ENCODE data around the gene CCDC177.

Gene CCDC177

GRCh38 chr14:69567563-69567962 is 7.1 kb downstream of the CCDC177 start:
- TF ChIP-seq CTCF (IDR thresholded peaks at IDR 0.05; ENCODE audit: borderline replicate concordance, insufficient read depth, low read depth, low read length) = no peak
- H3K4me3 ChIP-seq (ENCODE audit: low read depth, low read length) = no peak overlapping the region

GRCh38 chr14:69561893-69562292 is 12.8 kb downstream of the CCDC177 start:
- H3K4me3 ChIP-seq (ENCODE audit: low read depth, low read length) = no peak overlapping the region
- TF ChIP-seq CTCF (IDR thresholded peaks at IDR 0.05; ENCODE audit: borderline replicate concordance, insufficient read depth, low read depth, low read length) = no peak

- H3K4me3 ChIP-seq (ENCODE audit: low read depth, low read length) = no peak overlapping the region
- no peak for TF ChIP-seq CTCF (IDR thresholded peaks at IDR 0.05; ENCODE audit: borderline replicate concordance, insufficient read depth, low read depth, low read length)
Observed at GRCh38 chr14:69560826-69561225, 13.8 kb downstream of the CCDC177 start.

- H3K4me3 ChIP-seq (ENCODE audit: low read depth, low read length) = no peak overlapping the region
- no peak for TF ChIP-seq CTCF (IDR thresholded peaks at IDR 0.05; ENCODE audit: borderline replicate concordance, insufficient read depth, low read depth, low read length)
Observed at GRCh38 chr14:69559581-69560011, 15.1 kb downstream of the CCDC177 start.

GRCh38 chr14:69558774-69559173 is 15.9 kb downstream of the CCDC177 start:
- no peak overlapping the region for H3K4me3 ChIP-seq (ENCODE audit: low read depth, low read length)
- no peak for TF ChIP-seq CTCF (IDR thresholded peaks at IDR 0.05; ENCODE audit: borderline replicate concordance, insufficient read depth, low read depth, low read length)

GRCh38 chr14:69554500-69554899 is 20.2 kb downstream of the CCDC177 start:
- no peak for TF ChIP-seq CTCF (IDR thresholded peaks at IDR 0.05; ENCODE audit: borderline replicate concordance, insufficient read depth, low read depth, low read length)

GRCh38 chr14:69553252-69553651 is 21.4 kb downstream of the CCDC177 start:
- no peak overlapping the region for H3K4me3 ChIP-seq (ENCODE audit: low read depth, low read length)
- TF ChIP-seq CTCF (IDR thresholded peaks at IDR 0.05; ENCODE audit: borderline replicate concordance, insufficient read depth, low read depth, low read length) = no peak

More at GRCh38 chr14:69554500-69554899, 20.2 kb downstream of the CCDC177 start:
- H3K4me3 ChIP-seq (ENCODE audit: low read depth, low read length) = no peak overlapping the region

All from GM12875 (cell line).